ENCODE measurements around the gene APBA2.

Gene APBA2

DNA sequence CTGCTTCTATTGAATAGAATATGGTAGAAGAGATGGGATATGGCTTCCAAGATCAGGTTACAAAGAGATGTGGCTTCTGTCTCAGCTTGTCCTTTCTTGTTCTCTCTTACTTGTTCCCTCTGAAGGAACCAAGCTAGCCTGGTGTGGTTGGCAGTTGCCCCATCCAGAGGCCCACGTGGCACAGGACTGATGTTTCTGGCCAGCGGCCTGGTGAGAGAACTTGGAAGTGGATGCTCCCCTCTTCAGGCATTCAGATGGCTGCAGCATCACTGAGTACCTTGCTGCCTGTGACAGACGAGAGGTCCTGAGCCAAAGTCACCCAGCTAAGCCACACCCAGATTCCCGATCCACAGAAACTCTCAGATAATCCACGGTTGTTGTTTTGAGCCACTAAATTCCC lies 200.2 kb downstream of the APBA2 start:
- DNase-seq (ENCODE audit: low read depth), result no peak

- no peak for DNase-seq (ENCODE audit: low read depth)
Measured at GRCh38 chr15:29086891-29087290, 201.1 kb downstream of the APBA2 start.

DNA sequence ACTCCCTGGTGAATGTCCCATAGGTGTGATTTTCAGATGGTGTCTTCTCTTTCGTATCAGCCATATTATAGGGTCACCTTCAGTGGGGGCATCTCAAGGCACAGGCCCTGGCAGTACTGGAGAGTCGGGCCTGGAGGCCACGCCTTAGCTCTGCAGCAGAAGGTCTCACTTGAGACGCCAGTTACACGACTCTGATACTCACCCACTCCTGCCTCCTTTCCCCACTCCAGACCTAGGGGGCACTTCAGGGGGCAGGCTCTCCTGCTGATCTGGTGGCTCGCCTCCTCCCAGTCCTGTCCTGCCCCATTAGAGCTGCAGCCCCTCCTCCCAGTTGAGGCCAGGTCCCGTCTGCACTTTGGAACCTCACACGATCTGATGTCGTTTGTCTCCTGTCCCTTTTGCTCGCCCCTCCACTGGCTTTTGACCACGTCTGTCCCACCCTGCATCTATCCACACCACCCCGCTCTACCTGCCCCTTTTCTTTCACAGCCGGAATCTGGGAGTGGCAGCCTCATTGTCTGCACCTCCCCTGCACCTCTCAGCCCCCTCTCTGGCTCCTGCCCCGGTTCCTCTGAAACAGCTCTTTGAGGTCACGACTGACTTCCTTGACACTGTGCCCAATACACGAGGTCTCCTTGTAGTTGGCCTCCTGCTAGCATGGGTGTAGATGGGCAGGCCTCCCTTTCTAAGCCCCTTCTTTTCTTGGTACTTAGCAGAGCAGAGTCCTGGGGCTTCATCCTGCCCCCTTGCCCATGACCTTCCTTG lies 201.9 kb downstream of the APBA2 start:
- DNase-seq (ENCODE audit: low read depth), result no peak

DNA sequence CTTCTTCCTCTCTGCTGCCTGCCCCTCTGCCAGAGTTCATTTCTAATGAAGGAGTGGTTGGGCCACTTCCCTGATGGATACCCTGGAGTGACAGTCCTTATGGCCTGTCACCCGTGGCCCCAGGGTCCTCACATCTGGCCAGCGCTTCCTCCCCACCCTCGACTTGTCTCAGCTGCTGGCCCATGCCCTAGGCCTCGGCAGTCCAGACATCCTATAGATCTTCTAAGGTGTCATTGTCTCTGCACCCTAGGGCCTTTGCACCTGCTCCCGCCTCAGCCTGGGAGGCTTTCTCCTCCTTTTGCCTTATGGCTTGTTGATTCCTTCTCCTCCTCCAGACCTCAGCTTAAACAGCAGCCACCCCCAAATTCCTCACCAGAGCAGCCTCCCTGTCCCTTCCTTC lies 202.9 kb downstream of the APBA2 start:
- no peak for DNase-seq (ENCODE audit: low read depth)

GRCh38 chr15:29089731-29090616 lies 204.2 kb downstream of the APBA2 start:
- DNase-seq (ENCODE audit: low read depth), result peak; percentile 16

DNA sequence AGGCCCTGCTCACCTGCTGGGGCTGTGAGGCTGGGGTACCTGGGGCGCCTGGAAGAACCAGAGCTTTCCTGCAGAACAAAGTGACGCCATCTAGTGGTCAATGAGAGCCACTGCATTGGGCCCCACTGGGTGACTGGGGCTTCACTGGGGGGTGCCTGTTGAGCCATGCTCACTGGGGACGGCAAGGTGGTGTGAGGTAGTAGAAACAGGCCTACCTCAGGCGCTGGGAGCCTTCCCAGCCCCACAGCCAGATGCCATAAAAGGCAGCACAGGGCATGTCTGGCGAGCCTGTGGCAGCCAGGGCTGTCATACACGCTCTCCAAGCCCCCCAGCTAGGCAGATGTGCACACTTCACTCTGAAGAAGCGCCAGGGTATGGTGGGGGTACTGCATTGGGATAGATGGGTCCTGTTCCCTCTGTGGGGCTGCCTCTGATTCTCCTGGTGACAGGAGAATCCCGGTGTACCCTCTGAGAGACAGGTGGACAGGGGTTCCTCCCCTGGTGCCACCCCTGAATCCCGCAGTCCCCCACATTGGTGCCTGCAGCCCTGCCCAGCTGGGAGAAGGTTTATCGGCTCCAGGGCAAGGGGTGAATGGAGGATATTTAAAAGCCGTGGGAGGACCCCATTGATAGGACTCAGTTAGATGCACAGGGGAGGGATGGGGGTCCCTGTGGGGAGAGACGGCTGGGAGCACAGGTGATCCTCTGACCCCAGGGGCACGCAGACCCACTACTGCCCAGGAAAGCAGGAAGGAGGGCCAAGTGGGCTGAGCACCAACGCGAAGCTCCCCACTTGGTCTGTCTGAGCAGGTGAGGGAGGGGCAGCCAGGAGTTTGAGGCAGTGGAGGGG lies 205.1 kb downstream of the APBA2 start:
- peak; percentile 33 for DNase-seq (ENCODE audit: low read depth)

GRCh38 chr15:29091666-29092065 lies 205.9 kb downstream of the APBA2 start:
- no peak for DNase-seq (ENCODE audit: low read depth)

DNA sequence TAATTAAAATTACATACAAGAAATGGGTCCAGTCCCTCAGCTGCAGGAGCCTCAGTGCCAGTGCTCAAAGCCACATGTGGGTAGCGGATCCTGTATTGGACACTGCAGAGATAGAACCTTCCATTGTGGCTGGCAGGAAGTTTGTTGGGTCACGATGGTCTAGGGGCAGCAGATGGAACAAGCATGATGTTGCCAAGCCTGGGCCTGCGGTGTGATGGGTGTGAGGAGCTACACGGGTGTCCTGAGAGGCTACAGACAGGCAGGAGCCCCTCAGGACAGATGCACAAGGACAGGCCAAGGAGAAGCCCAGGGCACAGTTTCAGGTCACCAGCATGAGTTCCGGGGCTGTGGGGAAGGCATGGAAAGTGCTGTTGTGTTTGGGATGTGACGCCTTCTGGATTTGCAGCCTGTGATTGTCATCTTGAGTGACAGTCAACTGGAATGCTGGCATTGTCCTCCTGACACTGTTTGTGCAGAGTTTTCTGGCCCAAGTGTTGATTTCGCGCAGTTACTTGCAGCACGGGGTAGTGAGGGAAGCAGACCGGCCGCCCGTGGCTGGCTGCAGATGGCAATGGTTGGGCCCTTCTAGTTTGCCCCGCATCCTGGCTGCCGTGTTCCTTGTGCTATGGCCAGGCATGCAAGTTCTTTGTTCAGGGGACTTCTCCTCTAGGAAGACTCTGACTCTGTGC lies 206.7 kb downstream of the APBA2 start:
- no peak for DNase-seq (ENCODE audit: low read depth)

DNA sequence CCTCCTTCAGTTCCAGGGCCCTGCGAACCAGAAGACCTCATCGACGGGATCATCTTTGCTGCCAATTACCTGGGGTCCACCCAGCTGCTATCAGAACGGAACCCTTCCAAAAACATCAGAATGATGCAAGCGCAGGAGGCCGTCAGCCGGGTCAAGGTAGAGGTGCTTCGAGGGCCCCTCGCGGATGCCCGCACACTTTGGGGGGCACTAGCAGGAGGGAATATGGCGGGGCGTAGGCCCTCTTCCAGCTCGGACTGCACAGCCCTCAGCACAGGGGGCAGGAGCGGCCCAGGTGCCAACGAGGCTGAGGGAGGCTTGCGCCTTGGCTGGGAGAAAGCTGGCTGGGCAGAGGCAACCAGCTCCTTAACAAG lies 207.3 kb downstream of the APBA2 start:
- DNase-seq (ENCODE audit: low read depth), result no peak

DNA sequence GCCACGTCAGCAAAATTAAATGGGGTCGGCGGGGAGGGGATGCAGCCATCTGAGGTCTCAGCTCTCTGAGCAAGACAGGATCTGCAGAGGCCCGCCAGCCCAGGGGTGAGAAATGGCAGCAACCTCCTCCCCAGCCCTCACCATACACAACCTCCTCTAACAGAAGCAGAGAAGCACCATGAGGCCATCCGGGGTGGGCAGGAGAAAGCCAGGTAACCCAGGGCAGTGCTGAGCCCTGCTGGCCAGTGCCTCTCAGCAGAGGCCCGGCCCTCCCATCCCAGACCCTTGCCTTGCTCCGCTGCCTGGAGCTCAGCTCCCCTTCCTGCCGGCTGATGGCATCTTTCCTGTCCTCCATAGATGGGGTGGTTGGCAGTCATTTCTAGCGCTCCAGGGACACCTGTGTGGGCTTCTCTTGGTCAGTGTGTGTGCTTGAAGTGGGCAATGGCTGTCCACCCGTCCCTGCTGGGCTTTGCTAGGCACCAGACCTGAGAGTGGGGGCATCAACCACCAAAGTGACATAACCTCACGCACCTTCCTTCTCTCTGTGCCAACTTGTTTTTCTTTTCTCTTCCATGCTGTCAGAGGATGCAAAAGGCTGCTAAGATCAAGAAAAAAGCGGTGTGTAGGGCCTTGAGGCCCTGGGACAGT lies 208.0 kb downstream of the APBA2 start:
- no peak for DNase-seq (ENCODE audit: low read depth)

DNA sequence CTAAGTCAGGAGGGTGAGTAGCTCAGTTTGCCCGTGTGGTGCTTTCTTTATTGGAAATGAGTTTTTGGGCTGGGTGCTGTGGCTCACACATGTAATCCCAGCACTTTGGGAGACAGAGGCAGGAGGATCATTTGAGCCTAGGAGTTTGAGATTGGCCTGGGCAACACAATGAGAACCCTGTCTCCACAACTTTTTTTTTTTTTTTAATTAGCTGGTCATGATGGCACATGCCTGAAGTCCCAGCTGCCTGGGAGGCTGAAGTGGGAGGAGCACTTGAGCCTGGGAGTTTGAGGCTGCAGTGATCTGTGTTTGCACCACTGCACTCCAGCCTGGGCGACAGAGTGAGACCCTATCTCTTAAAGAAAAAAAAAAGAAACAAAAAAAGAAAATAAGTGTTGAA lies 208.9 kb downstream of the APBA2 start:
- no peak for DNase-seq (ENCODE audit: low read depth)

- DNase-seq (ENCODE audit: low read depth), result no peak
Measured at GRCh38 chr15:29095746-29096145, 210.0 kb downstream of the APBA2 start.

- no peak for DNase-seq (ENCODE audit: low read depth)
Measured at GRCh38 chr15:29097168-29097567, 211.4 kb downstream of the APBA2 start.

DNA sequence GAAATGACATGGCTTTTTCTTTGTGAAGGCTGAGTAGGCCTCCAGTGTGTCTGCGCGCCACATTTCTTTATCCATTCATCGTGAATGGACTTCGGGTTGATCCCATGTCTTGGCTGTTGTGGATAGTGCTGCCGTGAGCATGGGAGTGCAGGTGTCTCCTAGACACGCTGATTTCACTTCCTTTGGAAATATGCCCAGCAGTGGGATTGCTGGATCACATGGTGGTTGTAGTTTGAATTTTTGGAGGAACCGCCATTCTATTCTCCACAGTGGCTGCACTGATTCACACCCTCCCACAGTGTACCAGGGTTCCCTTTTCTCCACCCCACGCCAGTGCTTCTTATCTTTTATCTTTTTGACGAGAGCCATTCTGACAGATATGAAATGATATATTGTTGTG lies 212.2 kb downstream of the APBA2 start:
- no peak for DNase-seq (ENCODE audit: low read depth)

GRCh38 chr15:29098652-29099051 lies 212.9 kb downstream of the APBA2 start:
- DNase-seq (ENCODE audit: low read depth), result no peak

GRCh38 chr15:29099131-29099880 lies 213.5 kb downstream of the APBA2 start:
- no peak for DNase-seq (ENCODE audit: low read depth)

GRCh38 chr15:29100486-29101000 lies 214.8 kb downstream of the APBA2 start:
- DNase-seq (ENCODE audit: low read depth), result no peak

- no peak for DNase-seq (ENCODE audit: low read depth)
Measured at GRCh38 chr15:29101491-29101890, 215.7 kb downstream of the APBA2 start.

DNA sequence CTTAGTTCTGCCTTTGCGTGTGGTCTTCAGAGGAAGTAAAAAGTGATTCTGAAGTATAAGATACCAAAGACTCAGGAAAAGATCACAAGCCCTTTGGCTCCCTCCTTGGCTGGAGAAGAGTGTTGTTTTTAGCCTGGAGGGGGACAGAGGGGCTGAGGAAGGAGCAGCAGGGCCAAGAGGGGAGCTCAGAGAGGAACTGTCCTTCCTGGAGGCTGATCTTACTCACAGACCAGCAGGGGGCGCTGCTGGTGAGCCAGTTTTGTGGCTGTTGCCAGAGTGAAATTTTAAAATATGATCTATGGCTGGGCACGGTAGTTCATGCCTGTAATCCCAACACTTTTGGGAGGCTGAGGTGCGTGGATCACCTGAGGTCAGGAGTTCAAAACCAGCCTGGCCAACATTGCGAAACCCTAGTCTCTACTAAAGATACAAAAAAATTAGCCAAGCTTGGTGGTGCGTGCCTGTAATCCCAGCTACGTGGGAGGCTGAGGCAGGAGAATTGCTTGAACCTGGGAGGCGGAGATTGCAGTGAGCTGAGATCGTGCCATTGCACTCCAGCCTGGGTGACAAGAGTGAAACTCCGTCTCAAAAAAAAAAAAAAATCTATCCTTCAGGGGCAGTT lies 216.5 kb downstream of the APBA2 start:
- peak; percentile 58 for DNase-seq (ENCODE audit: low read depth)
